ENCODE measurements around the gene ZNF654. TPM values are rescaled to one million over a fixed set of nuclear protein-coding genes. Genes with fewer than 3 reads are reported as not detected.

Gene ZNF654
- total RNA-seq, 1 donor from 2014 or later = 18.7 TPM

GRCh38 chr3:88192631-88193030 is 133.6 kb downstream of the ZNF654 start:
- H3K79me2 ChIP-seq (ENCODE audit: insufficient read depth, low read length) = no peaks in the 10 kb centered on the region
- no peak overlapping the region for H3K4me3 Mint-ChIP-seq (ENCODE audit: unreplicated experiment)
- no peak for TF ChIP-seq EZH2 (IDR thresholded peaks at IDR 0.05; ENCODE audit: insufficient read depth, low read length)
- TF ChIP-seq, protein P1, sequence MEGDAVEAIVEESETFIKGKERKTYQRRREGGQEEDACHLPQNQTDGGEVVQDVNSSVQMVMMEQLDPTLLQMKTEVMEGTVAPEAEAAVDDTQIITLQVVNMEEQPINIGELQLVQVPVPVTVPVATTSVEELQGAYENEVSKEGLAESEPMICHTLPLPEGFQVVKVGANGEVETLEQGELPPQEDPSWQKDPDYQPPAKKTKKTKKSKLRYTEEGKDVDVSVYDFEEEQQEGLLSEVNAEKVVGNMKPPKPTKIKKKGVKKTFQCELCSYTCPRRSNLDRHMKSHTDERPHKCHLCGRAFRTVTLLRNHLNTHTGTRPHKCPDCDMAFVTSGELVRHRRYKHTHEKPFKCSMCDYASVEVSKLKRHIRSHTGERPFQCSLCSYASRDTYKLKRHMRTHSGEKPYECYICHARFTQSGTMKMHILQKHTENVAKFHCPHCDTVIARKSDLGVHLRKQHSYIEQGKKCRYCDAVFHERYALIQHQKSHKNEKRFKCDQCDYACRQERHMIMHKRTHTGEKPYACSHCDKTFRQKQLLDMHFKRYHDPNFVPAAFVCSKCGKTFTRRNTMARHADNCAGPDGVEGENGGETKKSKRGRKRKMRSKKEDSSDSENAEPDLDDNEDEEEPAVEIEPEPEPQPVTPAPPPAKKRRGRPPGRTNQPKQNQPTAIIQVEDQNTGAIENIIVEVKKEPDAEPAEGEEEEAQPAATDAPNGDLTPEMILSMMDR (IDR thresholded peaks at IDR 0.05; ENCODE audit: insufficient read depth, low read depth, low read length) = no peak
- no peak overlapping the region for H3K27ac Mint-ChIP-seq (ENCODE audit: unreplicated experiment)
- no peak for FAIRE-seq
- no peaks in the 10 kb centered on the region for H3K36me3 ChIP-seq (ENCODE audit: insufficient read depth, low read length)
- DNase-seq (ENCODE audit: low read depth) = no peak
- no peak overlapping the region for H3K4me2 ChIP-seq (ENCODE audit: low read length)
- peaks cover 12% of the 10 kb centered on the region for H3K4me1 Mint-ChIP-seq (ENCODE audit: low read depth, unreplicated experiment)
- H4K20me1 ChIP-seq (ENCODE audit: insufficient read depth, low read length) = no peaks in the 10 kb centered on the region
- H3K36me3 Mint-ChIP-seq (ENCODE audit: low read depth, unreplicated experiment) = no peaks in the 10 kb centered on the region
- no peak overlapping the region for H2AFZ ChIP-seq (ENCODE audit: low read depth, low read length)
- H3K9me3 ChIP-seq (ENCODE audit: insufficient read depth, low read depth, low read length) = no peaks in the 10 kb centered on the region
- H3K27me3 ChIP-seq (ENCODE audit: insufficient read depth, low read length) = no peaks in the 10 kb centered on the region
- H3K27me3 Mint-ChIP-seq (ENCODE audit: low read depth, unreplicated experiment) = no peaks in the 10 kb centered on the region
- H3K9me3 Mint-ChIP-seq (ENCODE audit: unreplicated experiment) = no peaks in the 10 kb centered on the region
- H3K9ac ChIP-seq (ENCODE audit: low read length) = no peak overlapping the region
- H3K27ac ChIP-seq (ENCODE audit: low read depth, low read length) = no peak overlapping the region
- no peak overlapping the region for H3K4me3 ChIP-seq (ENCODE audit: insufficient read depth, low read depth, low read length)
- peaks cover 4% of the 10 kb centered on the region for H3K4me1 ChIP-seq (ENCODE audit: insufficient read depth, low read length)

Other genes starting within 250 kb of the ZNF654 start
- 59.5 and 59.8 TPM in 2 replicates for gene CGGBP1, start 250 bp upstream of the ZNF654 start, total RNA-seq
- gene C3orf38, start 90.7 kb downstream of the ZNF654 start, total RNA-seq = 35.0 and 37.9 TPM in 2 replicates

Data from astrocyte (in vitro differentiated cells and primary cell).